Fibroblast of the aortic adventitia (primary cell): ENCODE measurements around the gene IRF2. TPM values are rescaled to one million over a fixed set of nuclear protein-coding genes. Genes with fewer than 3 reads are reported as not detected.
A peak's percentile ranks its signal among the peaks of the same experiment; 100 is the strongest.

Source experiments
- DNase-seq: peaks from one replicate; pipeline ENCODE4 v3.0.0-alpha.2; 2010; ENCODE audit warnings: low read depth
- H3K4me3 ChIP-seq: 2 replicates; pipeline ENCODE4 v1.5.1; 2011; ENCODE audit warnings: low read depth, mild to moderate bottlenecking, control low read depth, low read length, moderate library complexity
- total RNA-seq: library from RNA; depleted of rRNA; stranded (reverse); fragments of >200 nt; gene quantifications from 2 replicates; pipeline ENCODE4 v1.2.3, GENCODE V29; 2012; ENCODE audit warnings: low replicate concordance
- TF ChIP-seq, protein P1 (sequence below): IDR thresholded peaks from 2 replicates; pipeline ENCODE4 v1.5.1; 2011; ENCODE audit warnings: mild to moderate bottlenecking, low read length, control low read depth, inconsistent platforms; ENCODE audit not compliant: insufficient read depth

IRF2 gene
- total RNA-seq, 1 donor, result 35.2 TPM

DNA sequence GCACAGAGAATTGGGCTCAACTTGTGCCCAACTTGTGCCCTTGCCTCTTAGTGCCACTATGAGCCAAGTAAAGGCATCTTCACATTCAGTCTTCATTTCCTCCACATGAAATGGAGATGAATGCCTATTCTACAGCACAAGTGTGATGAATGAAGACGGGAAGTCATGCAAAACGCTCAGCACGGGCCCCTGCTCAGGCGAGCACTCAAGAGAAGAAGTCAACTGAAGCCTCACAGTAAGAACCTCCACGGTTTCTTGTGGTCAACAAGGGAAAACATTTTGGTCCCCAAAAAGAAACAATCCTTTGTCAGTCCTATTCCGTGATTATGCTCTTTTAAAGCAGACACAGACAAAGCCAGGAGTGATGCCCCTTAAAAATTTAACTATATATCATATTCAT, 87.0 kb downstream of the IRF2 start:
- TF ChIP-seq, protein P1, sequence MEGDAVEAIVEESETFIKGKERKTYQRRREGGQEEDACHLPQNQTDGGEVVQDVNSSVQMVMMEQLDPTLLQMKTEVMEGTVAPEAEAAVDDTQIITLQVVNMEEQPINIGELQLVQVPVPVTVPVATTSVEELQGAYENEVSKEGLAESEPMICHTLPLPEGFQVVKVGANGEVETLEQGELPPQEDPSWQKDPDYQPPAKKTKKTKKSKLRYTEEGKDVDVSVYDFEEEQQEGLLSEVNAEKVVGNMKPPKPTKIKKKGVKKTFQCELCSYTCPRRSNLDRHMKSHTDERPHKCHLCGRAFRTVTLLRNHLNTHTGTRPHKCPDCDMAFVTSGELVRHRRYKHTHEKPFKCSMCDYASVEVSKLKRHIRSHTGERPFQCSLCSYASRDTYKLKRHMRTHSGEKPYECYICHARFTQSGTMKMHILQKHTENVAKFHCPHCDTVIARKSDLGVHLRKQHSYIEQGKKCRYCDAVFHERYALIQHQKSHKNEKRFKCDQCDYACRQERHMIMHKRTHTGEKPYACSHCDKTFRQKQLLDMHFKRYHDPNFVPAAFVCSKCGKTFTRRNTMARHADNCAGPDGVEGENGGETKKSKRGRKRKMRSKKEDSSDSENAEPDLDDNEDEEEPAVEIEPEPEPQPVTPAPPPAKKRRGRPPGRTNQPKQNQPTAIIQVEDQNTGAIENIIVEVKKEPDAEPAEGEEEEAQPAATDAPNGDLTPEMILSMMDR, result no peak
- H3K4me3 ChIP-seq, result no peak overlapping the region
- no peak for DNase-seq

DNA sequence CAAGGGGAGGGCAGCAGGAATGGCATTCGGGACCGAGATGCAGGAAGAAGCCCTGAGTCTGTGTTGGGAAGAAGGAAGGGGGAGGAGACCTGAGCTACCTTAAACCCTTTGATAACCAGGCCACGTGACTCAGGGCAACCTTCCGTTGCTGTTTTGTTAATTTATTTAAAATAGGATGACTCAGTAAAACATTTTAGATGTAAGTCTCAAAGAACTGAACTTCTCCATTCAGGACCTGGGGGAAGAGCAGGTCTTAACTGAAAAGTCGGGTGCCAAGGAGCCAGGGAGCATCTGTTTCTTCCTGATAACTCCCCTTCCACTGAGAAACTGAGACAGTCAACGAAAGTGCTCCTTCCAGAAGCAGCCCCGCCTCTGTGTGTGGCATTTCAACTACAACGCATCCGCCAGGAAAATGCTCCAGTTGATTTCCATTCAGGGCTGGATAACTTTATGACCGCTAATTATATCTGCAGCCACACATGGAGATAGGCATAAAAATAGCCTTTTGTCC, 88.0 kb downstream of the IRF2 start:
- no peak for DNase-seq
- H3K4me3 ChIP-seq, result no peak overlapping the region
- TF ChIP-seq, protein P1, result no peak

DNA sequence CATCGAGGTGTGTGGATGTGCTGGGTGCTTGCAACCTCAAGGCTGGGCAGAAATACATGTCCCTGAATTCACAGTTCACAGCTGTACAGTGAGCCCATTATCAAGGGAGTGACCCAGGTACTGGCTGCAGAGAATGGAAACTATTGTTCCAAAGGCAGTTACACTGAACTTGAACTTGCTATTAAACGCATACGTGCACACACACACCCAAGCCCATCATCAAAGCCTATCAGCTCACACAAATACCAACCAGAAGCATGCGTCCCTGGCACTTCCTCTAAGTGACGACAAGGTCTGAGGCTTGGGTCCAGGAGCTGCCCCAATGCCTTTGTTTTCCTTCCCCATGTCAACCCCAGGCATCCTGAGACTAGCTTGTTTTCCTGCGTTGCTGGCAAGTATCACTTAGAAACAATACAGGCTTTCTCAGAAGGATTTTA, 88.6 kb downstream of the IRF2 start:
- TF ChIP-seq, protein P1, result no peak
- no peak overlapping the region for H3K4me3 ChIP-seq
- no peak for DNase-seq

DNA sequence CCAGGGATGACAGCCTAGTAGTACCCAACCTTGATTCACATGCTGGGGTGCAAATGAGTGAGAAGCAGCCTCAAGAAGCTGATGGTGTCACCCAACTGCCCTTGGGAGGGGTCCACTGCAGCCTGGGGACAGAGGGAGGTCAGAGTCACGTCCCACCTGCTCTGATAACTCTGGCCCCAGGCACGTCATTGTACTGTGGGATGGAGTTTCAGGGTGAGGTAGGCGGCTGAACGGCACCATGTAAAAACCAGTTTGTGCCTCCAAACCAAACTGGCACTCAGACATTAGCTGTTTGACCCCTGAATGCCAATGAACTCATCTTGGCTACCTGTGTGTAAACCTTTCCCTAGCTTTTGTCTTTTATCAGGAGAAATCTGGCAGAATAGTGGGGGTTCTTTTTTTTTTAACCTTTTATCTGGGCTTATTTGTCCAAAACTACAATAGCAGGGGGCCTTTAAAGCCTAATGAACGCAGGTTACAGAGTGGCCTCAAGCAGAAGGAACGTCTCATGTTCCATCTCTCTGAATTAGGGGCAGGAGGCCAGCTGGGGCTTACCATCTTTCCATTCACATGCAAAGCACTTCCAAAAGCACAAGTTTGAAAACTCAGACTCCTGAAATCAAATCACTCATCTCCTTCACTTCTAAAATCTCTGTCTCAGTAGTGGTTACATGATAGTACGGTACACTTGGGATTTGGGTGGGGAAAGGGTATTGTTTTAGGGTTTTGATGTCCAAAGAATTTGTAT, 89.4 kb downstream of the IRF2 start:
- H3K4me3 ChIP-seq, result peak overlapping the region; percentile 58
- no peak for DNase-seq
- TF ChIP-seq, protein P1, result no peak

DNA sequence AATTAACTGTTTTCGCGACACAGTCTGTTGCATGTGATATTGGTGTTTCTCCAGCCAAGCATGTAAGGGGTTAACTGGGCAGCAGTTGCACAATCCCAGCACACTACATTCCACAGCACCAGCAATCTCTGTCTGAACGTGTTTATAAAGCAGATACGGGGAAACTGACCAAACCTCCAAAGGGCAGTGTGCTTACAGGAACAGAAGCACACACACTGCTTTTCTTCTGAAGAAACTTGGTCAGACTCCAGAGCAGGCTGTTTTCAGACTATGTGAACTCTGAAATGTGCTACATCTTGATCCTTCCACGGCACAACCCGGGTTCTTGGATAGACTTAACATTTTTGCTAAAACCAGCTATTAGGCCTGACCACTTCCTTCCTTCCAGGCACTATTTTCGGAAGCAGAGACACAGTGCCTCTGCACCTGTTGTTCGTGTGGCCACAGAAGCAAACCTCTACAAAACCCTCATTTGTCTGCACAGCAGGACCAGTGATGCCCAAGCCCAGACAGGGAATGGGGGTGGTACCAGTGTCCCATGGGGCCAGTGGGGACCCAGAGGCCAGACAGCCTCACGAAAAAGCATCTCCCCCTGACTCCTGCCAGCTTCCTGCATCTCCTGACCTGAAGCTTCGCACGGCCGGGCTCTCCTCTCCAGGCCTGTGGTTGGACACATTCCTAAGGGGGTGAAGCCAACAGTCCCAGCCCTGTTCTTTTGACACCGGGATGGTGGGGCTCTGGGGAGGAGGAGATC, 90.1 kb downstream of the IRF2 start:
- TF ChIP-seq, protein P1, result no peak
- DNase-seq, result peak; percentile 98
- H3K4me3 ChIP-seq, result peak overlapping the region; percentile 58

DNA sequence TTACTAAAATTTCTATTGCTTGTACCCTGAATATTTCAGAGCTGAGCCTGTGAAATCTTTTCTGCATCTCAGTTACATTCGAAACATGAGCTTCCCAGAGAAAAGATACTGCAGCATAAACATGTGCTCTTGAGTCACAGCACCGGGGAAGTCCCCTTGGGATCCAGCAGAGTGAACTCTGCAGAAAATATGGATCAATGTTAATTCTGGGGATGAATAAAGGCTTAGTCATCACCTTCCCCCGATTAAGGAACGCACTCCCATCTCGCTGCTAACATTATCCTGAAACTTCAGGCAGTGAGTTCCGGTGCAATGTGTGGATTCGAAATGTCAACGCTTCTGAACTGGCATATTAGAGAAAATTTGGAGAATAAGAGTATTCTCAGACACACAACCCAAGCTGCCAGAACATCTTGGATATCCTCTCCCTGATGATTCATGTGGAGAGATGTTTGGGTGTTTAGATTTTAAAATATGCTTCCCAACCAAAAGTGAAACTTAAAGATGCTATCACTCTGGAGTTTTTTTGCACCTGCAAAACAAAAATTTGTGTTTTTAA, 90.8 kb downstream of the IRF2 start:
- TF ChIP-seq, protein P1, result no peak
- DNase-seq, result peak; percentile 98
- H3K4me3 ChIP-seq, result peak overlapping the region; percentile 58
